Astrocyte of the spinal cord (primary cell): ENCODE measurements around the gene CDH12.

ENCODE experiments used
- DNase-seq: peaks from one replicate; pipeline ENCODE4 v3.0.0; 2011; ENCODE audit warnings: low read depth, low spot score
- H3K4me3 ChIP-seq: 2 replicates; pipeline ENCODE4 v1.5.1; 2011; ENCODE audit warnings: low read depth, mild to moderate bottlenecking, low read length, moderate library complexity
- in situ Hi-C: cut with HindIII; loops from 2 replicates; pipeline ENCODE4 v1.10.0; 2017; ENCODE audit warnings: low sequenced_read_pairs
- TF ChIP-seq, protein P1 (sequence below): IDR thresholded peaks from 2 replicates; pipeline ENCODE4 v1.5.1; 2012; ENCODE audit warnings: low read depth, mild to moderate bottlenecking, low read length, inconsistent platforms

CDH12 gene

DNA sequence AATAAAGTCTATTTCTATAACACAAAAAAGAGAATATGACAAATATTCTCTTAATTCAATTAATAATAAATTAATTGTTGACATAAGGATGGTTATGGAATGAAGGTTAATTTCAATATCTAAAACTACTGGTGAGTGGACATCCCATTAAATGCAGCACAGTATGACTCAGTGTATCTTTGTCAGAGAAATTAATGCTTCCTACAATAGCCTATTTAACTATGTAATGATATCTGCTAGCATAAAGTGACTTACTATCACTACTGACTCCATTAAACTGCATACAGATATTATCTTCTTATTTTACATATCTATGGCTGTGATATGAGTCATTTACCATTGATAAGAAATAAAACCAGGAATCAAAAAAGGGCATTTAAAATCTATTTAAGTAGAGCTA is 298.7 kb downstream of the CDH12 start:
- H3K4me3 ChIP-seq: no peak overlapping the region
- TF ChIP-seq, protein P1, sequence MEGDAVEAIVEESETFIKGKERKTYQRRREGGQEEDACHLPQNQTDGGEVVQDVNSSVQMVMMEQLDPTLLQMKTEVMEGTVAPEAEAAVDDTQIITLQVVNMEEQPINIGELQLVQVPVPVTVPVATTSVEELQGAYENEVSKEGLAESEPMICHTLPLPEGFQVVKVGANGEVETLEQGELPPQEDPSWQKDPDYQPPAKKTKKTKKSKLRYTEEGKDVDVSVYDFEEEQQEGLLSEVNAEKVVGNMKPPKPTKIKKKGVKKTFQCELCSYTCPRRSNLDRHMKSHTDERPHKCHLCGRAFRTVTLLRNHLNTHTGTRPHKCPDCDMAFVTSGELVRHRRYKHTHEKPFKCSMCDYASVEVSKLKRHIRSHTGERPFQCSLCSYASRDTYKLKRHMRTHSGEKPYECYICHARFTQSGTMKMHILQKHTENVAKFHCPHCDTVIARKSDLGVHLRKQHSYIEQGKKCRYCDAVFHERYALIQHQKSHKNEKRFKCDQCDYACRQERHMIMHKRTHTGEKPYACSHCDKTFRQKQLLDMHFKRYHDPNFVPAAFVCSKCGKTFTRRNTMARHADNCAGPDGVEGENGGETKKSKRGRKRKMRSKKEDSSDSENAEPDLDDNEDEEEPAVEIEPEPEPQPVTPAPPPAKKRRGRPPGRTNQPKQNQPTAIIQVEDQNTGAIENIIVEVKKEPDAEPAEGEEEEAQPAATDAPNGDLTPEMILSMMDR: no peak
- in situ Hi-C loops: no loop called here
- no peak for DNase-seq

DNA sequence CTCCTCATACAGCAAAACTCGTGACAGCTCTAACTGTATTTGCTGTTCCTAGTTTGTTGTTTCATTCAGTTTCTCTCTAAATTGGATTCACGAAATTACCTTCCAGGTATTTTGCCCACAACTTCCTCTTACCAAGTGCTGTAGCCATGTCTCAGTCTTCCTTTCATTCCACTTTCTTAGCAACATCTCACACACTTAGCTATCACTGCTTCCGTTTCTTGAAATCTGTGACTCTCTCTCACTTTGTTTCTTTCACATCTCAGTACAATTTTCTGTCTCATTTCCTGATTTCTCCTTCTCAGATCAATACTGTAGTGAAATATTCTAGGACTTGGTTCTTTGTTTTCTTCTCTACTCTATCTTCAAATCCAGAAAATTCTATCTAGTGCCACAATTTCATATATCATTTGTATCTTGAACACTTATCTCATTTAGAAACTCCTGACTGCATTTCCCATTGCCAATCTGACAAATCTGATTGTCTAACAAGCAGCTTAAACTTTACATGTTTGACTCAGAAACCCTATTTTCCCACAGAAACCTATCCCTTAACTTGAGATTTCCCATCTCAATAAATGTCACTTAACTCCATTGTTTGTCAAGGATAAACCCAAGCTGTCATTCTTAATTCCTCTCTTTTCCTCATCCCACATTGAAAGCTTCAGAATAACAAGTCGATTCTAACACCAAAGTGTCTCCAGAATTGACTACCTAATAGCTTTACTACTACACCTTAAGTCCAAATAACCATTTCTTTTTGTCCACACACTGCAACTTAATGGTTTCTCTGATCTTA is 303.1 kb downstream of the CDH12 start:
- TF ChIP-seq, protein P1: no peak
- no peak for DNase-seq
- H3K4me3 ChIP-seq: no peak overlapping the region
- in situ Hi-C loops: no loop called here

DNA sequence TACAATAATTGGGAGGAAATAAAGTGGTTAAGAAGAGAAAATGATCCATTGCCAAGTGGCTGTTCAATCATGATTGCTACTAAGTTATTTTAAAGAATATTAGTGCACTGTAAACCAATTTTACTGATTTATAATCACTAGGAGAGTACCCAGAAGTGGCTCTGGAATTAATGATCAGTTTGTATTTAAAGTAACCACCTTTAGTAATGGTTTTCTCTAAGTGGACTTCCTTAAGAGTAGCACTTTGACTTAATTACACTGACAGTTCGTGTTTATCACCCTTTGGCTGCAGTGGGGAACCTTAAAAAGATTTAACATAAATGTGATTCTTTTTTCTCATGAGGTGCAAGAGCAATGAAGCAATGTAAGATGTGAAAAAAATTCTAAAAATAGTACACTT is 310.8 kb downstream of the CDH12 start:
- in situ Hi-C loops: no loop called here
- TF ChIP-seq, protein P1: no peak
- no peak for DNase-seq
- H3K4me3 ChIP-seq: no peak overlapping the region

DNA sequence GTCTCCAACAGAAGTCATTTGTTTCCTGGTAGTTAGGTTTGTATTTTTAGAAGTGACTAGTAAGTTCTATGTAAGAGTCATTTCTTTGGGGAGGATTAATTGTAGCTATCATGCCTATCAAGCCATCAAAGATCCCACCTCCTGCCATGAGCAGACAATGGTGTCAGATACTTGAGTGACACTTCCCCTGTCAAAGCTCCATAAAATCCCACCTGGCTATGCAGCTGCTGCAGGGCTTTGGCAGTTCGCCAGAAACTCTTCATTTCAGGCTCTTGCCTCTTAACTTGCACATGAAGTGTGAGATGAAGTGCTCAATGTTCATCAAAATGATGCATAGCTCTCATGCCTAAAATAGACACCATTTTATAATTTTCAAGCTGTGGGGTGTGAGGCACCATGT is 312.1 kb downstream of the CDH12 start:
- in situ Hi-C loops: no loop called here

DNA sequence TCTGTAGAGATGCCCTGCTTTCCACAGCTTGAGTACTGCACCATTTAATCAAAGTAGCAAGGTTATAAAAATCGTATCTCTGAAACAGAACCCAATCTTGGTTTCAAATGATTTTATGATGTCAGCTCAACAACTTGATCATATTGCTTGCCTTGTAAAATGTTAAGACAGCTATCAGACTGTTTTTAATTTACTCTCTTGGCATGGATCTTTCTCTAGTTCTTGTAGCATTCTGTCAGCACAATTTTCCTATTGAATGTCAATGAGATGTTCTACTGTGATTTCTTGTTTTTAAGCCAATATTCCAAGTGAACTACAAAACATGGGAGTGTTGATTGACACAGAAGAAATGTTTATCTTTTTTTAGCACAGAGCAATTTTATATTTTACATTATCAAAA is 313.4 kb downstream of the CDH12 start:
- DNase-seq: no peak
- TF ChIP-seq, protein P1: no peak
- H3K4me3 ChIP-seq: no peak overlapping the region
- in situ Hi-C loops: no loop called here

More for the DNA sequence above, 312.1 kb downstream of the CDH12 start:
- DNase-seq: no peak
- H3K4me3 ChIP-seq: no peak overlapping the region
- TF ChIP-seq, protein P1: no peak

DNA sequence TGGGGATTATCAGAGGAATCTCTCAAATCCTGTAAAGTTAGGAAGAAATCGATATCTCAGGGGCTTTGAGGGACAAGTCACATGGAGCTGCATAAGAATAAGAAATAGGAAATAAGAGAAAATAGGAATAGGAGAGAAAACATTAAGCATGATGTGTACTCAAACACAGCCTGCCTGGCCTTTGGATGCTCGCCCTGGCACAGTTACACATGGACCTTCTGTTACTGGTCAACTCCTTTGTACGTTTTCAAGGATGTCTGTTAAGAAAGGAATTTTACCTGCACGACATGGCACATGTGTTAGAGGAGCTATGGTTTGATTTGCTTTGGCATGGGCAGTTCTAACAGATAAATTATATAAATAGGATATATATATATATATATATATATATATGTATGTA is 321.2 kb downstream of the CDH12 start:
- DNase-seq: no peak
- TF ChIP-seq, protein P1: no peak
- in situ Hi-C loops: no loop called here
- H3K4me3 ChIP-seq: no peak overlapping the region
